HG02798 (cell line): ENCODE data around the gene PRPF40A.

Experiments
- ATAC-seq: cut with Tn5 transposase; IDR thresholded peaks from one replicate; pipeline ENCODE4 v1.9.1; 2021; ENCODE audit warnings: mild to moderate bottlenecking; ENCODE audit not compliant: unreplicated experiment, poor library complexity

Gene PRPF40A

GRCh38 chr2:152623076-152623740 is 94.1 kb downstream of the PRPF40A start:
- ATAC-seq, result no peak

GRCh38 chr2:152622219-152622618 is 95.0 kb downstream of the PRPF40A start:
- ATAC-seq, result no peak

- no peak for ATAC-seq
Measured at GRCh38 chr2:152620985-152621384, 96.3 kb downstream of the PRPF40A start.

GRCh38 chr2:152620208-152620607 is 97.1 kb downstream of the PRPF40A start:
- ATAC-seq, result no peak

- no peak for ATAC-seq
Measured at GRCh38 chr2:152618193-152618564, 99.1 kb downstream of the PRPF40A start.

- no peak for ATAC-seq
Measured at GRCh38 chr2:152617456-152618192, 99.6 kb downstream of the PRPF40A start.

- no peak for ATAC-seq
Measured at GRCh38 chr2:152615177-152615576, 102.1 kb downstream of the PRPF40A start.

- ATAC-seq, result peak; percentile 40
Measured at GRCh38 chr2:152613235-152613634, 104.0 kb downstream of the PRPF40A start.

GRCh38 chr2:152611458-152612231 is 105.6 kb downstream of the PRPF40A start:
- peak; percentile 82 for ATAC-seq

- ATAC-seq, result no peak
Measured at GRCh38 chr2:152609699-152610098, 107.6 kb downstream of the PRPF40A start.

- no peak for ATAC-seq
Measured at GRCh38 chr2:152609154-152609553, 108.1 kb downstream of the PRPF40A start.

- no peak for ATAC-seq
Measured at GRCh38 chr2:152607793-152608300, 109.4 kb downstream of the PRPF40A start.

- no peak for ATAC-seq
Measured at GRCh38 chr2:152606941-152607340, 110.3 kb downstream of the PRPF40A start.

- ATAC-seq, result no peak
Measured at GRCh38 chr2:152606081-152606480, 111.2 kb downstream of the PRPF40A start.

- ATAC-seq, result no peak
Measured at GRCh38 chr2:152603166-152603565, 114.1 kb downstream of the PRPF40A start.

- no peak for ATAC-seq
Measured at GRCh38 chr2:152602750-152603149, 114.5 kb downstream of the PRPF40A start.
